ENCODE results near the gene SLC16A8. TPM values are rescaled to one million over a fixed set of nuclear protein-coding genes. Genes with fewer than 3 reads are reported as not detected.

Gene SLC16A8
- polyA plus RNA-seq, 3 donors: not detected

GRCh38 chr22:38066381-38067027 lies 17.5 kb downstream of the SLC16A8 start:
- WGBS (ENCODE audit: insufficient coverage): 97% methylated on average over 7 of the region's 13 CpGs
- no peaks in the 10 kb centered on the region for H4K20me1 ChIP-seq (ENCODE audit: insufficient read depth, low read length)
- H3K27me3 ChIP-seq (ENCODE audit: control insufficient read depth in 2 of 2, insufficient read depth in 2 of 2, low read length in 2 of 2): no peaks in the 10 kb centered on the region
- no peaks in the 10 kb centered on the region for H3K9me3 ChIP-seq (replicated peaks in 1 of 2; ENCODE audit: control insufficient read depth in 1 of 2, insufficient read depth in 1 of 2, low read length in 2 of 2)
- H3K4me1 Mint-ChIP-seq: peaks cover 12% of the 10 kb centered on the region
- H3K4me3 ChIP-seq (replicated peaks in 1 of 3; ENCODE audit: low read depth in 2 of 3, low read length in 3 of 3): no peak overlapping the region
- no peak overlapping the region for H2AFZ ChIP-seq (ENCODE audit: insufficient read depth, low read depth, low read length, poor library complexity, severe bottlenecking)
- H3K79me2 ChIP-seq (ENCODE audit: insufficient read depth, low read length): no peaks in the 10 kb centered on the region
- intact Hi-C loops (cut with micrococcal nuclease): no loop called here
- TF ChIP-seq, protein P1, sequence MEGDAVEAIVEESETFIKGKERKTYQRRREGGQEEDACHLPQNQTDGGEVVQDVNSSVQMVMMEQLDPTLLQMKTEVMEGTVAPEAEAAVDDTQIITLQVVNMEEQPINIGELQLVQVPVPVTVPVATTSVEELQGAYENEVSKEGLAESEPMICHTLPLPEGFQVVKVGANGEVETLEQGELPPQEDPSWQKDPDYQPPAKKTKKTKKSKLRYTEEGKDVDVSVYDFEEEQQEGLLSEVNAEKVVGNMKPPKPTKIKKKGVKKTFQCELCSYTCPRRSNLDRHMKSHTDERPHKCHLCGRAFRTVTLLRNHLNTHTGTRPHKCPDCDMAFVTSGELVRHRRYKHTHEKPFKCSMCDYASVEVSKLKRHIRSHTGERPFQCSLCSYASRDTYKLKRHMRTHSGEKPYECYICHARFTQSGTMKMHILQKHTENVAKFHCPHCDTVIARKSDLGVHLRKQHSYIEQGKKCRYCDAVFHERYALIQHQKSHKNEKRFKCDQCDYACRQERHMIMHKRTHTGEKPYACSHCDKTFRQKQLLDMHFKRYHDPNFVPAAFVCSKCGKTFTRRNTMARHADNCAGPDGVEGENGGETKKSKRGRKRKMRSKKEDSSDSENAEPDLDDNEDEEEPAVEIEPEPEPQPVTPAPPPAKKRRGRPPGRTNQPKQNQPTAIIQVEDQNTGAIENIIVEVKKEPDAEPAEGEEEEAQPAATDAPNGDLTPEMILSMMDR (IDR thresholded peaks at IDR 0.05): no peak
- no peak overlapping the region for H3K4me2 ChIP-seq (replicated peaks; ENCODE audit: extremely low read depth, low read length, poor library complexity, severe bottlenecking)
- H3K4me3 Mint-ChIP-seq: no peak overlapping the region
- peaks cover 55 to 57% of the 10 kb centered on the region in 2 donors for H3K36me3 ChIP-seq (replicated peaks in 1 of 2; ENCODE audit: control insufficient read depth in 1 of 2, insufficient read depth in 2 of 2, low read length in 2 of 2)
- peaks cover 0 to 3% (median 0%) of the 10 kb centered on the region in 3 donors for H3K27me3 Mint-ChIP-seq (ENCODE audit: low read depth in 3 of 3)
- H3K9me3 Mint-ChIP-seq: peaks cover 0 to 2% (median 0%) of the 10 kb centered on the region in 7 donors
- H3K27ac Mint-ChIP-seq: no peak overlapping the region
- H3K27ac ChIP-seq (ENCODE audit: low read depth in 1 of 2, low read length in 2 of 2): no peak overlapping the region
- no peak for DNase-seq
- H3K36me3 Mint-ChIP-seq: peaks cover 53 to 81% of the 10 kb centered on the region in 2 donors
- peaks cover 8 to 12% of the 10 kb centered on the region in 2 donors for H3K4me1 ChIP-seq (ENCODE audit: control insufficient read depth in 1 of 2, insufficient read depth in 2 of 2, low read length in 2 of 2)
- H3K9ac ChIP-seq (ENCODE audit: insufficient read depth, low read length, poor library complexity, severe bottlenecking): no peak overlapping the region

DNA sequence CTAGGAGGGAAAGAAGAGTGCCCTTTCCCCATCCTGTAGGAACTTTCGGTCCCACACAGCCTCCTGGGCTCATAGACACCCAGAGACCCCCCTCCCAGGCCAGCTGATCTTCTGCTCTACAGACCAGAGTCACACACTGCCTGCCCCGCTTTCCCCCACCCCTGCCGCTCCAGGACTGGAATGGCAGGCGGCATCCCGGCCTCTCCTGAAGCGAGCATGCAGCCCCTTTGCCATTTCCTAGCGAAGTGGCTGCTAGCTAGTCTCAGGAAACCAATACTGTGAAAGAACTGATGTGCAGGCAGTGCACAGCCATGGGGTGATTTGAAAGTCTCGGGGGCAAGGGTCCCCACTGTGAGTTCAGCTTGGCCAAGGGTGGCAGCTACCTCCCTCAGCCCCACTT lies 18.4 kb downstream of the SLC16A8 start:
- Histone ChIP-seq H3K27me3 (ENCODE audit: control insufficient read depth in 2 of 2, insufficient read depth in 2 of 2, low read length in 2 of 2) (no peaks in the 10 kb centered on the region), H3K9me3 (replicated peaks in 1 of 2; ENCODE audit: control insufficient read depth in 1 of 2, insufficient read depth in 1 of 2, low read length in 2 of 2) (no peaks in the 10 kb centered on the region), H3K27ac (ENCODE audit: low read depth in 1 of 2, low read length in 2 of 2) (no peak overlapping the region), H3K36me3 (replicated peaks in 1 of 2; ENCODE audit: control insufficient read depth in 1 of 2, insufficient read depth in 2 of 2, low read length in 2 of 2) (peaks cover 50 to 54% of the 10 kb centered on the region in 2 donors), H3K4me2 (replicated peaks; ENCODE audit: extremely low read depth, low read length, poor library complexity, severe bottlenecking) (no peak overlapping the region), H2AFZ (ENCODE audit: insufficient read depth, low read depth, low read length, poor library complexity, severe bottlenecking) (no peak overlapping the region), H3K4me3 (replicated peaks in 1 of 3; ENCODE audit: low read depth in 2 of 3, low read length in 3 of 3) (no peak overlapping the region), H3K4me1 (ENCODE audit: control insufficient read depth in 1 of 2, insufficient read depth in 2 of 2, low read length in 2 of 2) (peaks cover 8 to 12% of the 10 kb centered on the region in 2 donors), H3K9ac (ENCODE audit: insufficient read depth, low read length, poor library complexity, severe bottlenecking) (no peak overlapping the region), H3K79me2 (ENCODE audit: insufficient read depth, low read length) (no peaks in the 10 kb centered on the region), H4K20me1 (ENCODE audit: insufficient read depth, low read length) (no peaks in the 10 kb centered on the region)
- 97% methylated on average over 6 of the region's 8 CpGs for WGBS (ENCODE audit: insufficient coverage)
- Mint-ChIP-seq H3K27ac (no peak overlapping the region), H3K4me3 (no peak overlapping the region), H3K27me3 (ENCODE audit: low read depth in 3 of 3) (peaks cover 0 to 3% (median 0%) of the 10 kb centered on the region in 3 donors), H3K36me3 (peaks cover 49 to 77% of the 10 kb centered on the region in 2 donors), H3K9me3 (peaks cover 0 to 2% (median 0%) of the 10 kb centered on the region in 7 donors), H3K4me1 (peaks cover 12% of the 10 kb centered on the region)
- intact Hi-C loops (cut with micrococcal nuclease): no loop called here
- DNase-seq: no peak
- TF ChIP-seq, protein P1 (IDR thresholded peaks at IDR 0.05): no peak
